Measurements from ENCODE around the gene MMRN1. TPM values are rescaled to one million over a fixed set of nuclear protein-coding genes. Genes with fewer than 3 reads are reported as not detected.

The MMRN1 gene
- total RNA-seq, 1 donor from 2014 or later, result 67.4 TPM

GRCh38 chr4:89954906-89955695, 60.4 kb downstream of the MMRN1 start:
- Histone ChIP-seq H3K27me3 (no peaks in the 10 kb centered on the region), H3K4me1 (no peaks in the 10 kb centered on the region), H3K4me3 (no peak overlapping the region), H3K36me3 (no peaks in the 10 kb centered on the region), H3K9me3 (no peaks in the 10 kb centered on the region), H3K27ac (no peak overlapping the region)
- no peak for ATAC-seq
- no peak for DNase-seq
- no peak for TF ChIP-seq CTCF (IDR thresholded peaks at IDR 0.05)
- intact Hi-C loops (cut with DNase I), result no loop called here

GRCh38 chr4:89957046-89957926, 62.6 kb downstream of the MMRN1 start:
- Histone ChIP-seq H3K9me3 (no peaks in the 10 kb centered on the region), H3K27me3 (no peaks in the 10 kb centered on the region), H3K4me1 (no peaks in the 10 kb centered on the region), H3K36me3 (no peaks in the 10 kb centered on the region), H3K27ac (no peak overlapping the region), H3K4me3 (no peak overlapping the region)
- intact Hi-C loops (cut with DNase I), result no loop called here
- no peak for TF ChIP-seq CTCF (IDR thresholded peaks at IDR 0.05)
- no peak for DNase-seq
- no peak for ATAC-seq

- Histone ChIP-seq H3K4me1 (no peaks in the 10 kb centered on the region), H3K9me3 (no peaks in the 10 kb centered on the region), H3K36me3 (no peaks in the 10 kb centered on the region), H3K27me3 (no peaks in the 10 kb centered on the region), H3K27ac (no peak overlapping the region), H3K4me3 (no peak overlapping the region)
- intact Hi-C loops (cut with DNase I), result no loop called here
- DNase-seq (no peak), ATAC-seq (no peak)
- no peak for TF ChIP-seq CTCF (IDR thresholded peaks at IDR 0.05)
These were observed 87.2 kb downstream of the MMRN1 start for GRCh38 chr4:89981789-89982334.

GRCh38 chr4:89988268-89988667, 93.6 kb downstream of the MMRN1 start:
- Histone ChIP-seq H3K36me3 (no peaks in the 10 kb centered on the region), H3K27me3 (no peaks in the 10 kb centered on the region), H3K4me1 (no peaks in the 10 kb centered on the region), H3K9me3 (no peaks in the 10 kb centered on the region), H3K27ac (no peak overlapping the region), H3K4me3 (no peak overlapping the region)
- DNase-seq (no peak), ATAC-seq (no peak)
- TF ChIP-seq CTCF (IDR thresholded peaks at IDR 0.05), result no peak
- intact Hi-C loops (cut with DNase I), result no loop called here

- intact Hi-C loops (cut with DNase I), result no loop called here
- Histone ChIP-seq H3K27me3 (no peaks in the 10 kb centered on the region), H3K36me3 (no peaks in the 10 kb centered on the region), H3K27ac (no peak overlapping the region), H3K9me3 (no peaks in the 10 kb centered on the region), H3K4me3 (no peak overlapping the region), H3K4me1 (no peaks in the 10 kb centered on the region)
- no peak for ATAC-seq
- no peak for TF ChIP-seq CTCF (IDR thresholded peaks at IDR 0.05)
- DNase-seq, result no peak
These were observed 98.1 kb downstream of the MMRN1 start for GRCh38 chr4:89992744-89993143.
